ENCODE measurements around the gene SERGEF.

- TF ChIP-seq POLR2AphosphoS2 (IDR thresholded peaks at IDR 0.05; ENCODE audit: low read depth, low read length) (no peak), MAX (IDR thresholded peaks at IDR 0.05; ENCODE audit: low read depth, low read length) (no peak), RAD21 (IDR thresholded peaks at IDR 0.05; ENCODE audit: insufficient read depth, low read depth, low read length) (no peak)
- TF ChIP-seq, protein P1, sequence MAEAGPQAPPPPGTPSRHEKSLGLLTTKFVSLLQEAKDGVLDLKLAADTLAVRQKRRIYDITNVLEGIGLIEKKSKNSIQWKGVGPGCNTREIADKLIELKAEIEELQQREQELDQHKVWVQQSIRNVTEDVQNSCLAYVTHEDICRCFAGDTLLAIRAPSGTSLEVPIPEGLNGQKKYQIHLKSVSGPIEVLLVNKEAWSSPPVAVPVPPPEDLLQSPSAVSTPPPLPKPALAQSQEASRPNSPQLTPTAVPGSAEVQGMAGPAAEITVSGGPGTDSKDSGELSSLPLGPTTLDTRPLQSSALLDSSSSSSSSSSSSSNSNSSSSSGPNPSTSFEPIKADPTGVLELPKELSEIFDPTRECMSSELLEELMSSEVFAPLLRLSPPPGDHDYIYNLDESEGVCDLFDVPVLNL (IDR thresholded peaks at IDR 0.05; ENCODE audit: low read depth, low read length) = no peak
Observed at GRCh38 chr11:17741487-17741886, 271.4 kb downstream of the SERGEF start.
